Fibroblast of the aortic adventitia (primary cell): Measurements from ENCODE around the gene ARMC9. TPM values are rescaled to one million over a fixed set of nuclear protein-coding genes. Genes with fewer than 3 reads are reported as not detected.

Source experiments
- DNase-seq: peaks from one replicate; pipeline ENCODE4 v3.0.0-alpha.2; 2010; ENCODE audit warnings: low read depth
- H3K4me3 ChIP-seq: 2 replicates; pipeline ENCODE4 v1.5.1; 2011; ENCODE audit warnings: low read depth, mild to moderate bottlenecking, control low read depth, low read length, moderate library complexity
- CTCF ChIP-seq: IDR thresholded peaks from 2 replicates; pipeline ENCODE4 v1.5.1; 2011; ENCODE audit warnings: mild to moderate bottlenecking, low read length, control low read depth, inconsistent platforms; ENCODE audit not compliant: insufficient read depth
- total RNA-seq: library from RNA; depleted of rRNA; stranded (reverse); fragments of >200 nt; gene quantifications from 2 replicates; pipeline ENCODE4 v1.2.3, GENCODE V29; 2012; ENCODE audit warnings: low replicate concordance

Gene ARMC9
- total RNA-seq, 1 donor: 94.4 TPM

GRCh38 chr2:231163011-231163410 lies 35.4 kb upstream of the ARMC9 start:
- TF ChIP-seq CTCF: no peak
- no peak for DNase-seq

DNA sequence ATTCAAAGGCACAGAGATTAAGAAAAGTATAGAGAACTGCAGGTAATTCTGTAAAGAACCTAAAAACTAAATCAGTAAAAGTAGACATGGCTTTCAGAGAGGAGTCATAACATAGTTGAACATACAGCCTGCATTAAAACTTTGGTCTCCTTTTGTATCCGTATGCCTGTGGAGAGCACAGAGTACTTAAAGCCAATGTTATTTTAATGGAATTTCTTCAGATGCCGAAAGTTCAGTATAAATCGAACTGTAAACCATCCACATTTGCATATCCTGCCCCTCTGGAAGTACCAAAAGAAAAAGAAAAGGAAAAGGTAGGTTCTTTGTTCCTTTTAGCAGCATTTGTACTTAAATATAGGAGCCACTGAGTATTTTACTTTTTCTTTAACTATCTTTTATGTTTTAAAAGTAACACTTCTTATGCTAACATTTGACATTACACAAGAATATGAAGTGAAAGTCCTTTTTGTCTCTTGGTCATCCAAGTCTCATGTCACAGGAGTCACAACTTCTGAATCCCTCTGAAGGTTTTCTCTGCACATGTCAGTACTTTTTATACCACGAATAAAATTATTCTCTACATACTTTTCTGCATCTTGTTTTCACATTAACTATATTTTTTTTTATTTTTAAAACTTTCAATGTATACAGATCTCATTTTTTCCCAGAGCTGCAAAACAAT lies 34.9 kb upstream of the ARMC9 start:
- no peak for TF ChIP-seq CTCF
- H3K4me3 ChIP-seq: no peak overlapping the region

More at GRCh38 chr2:231163011-231163410, 35.4 kb upstream of the ARMC9 start:
- H3K4me3 ChIP-seq: no peak overlapping the region

GRCh38 chr2:231167745-231168459 lies 30.5 kb upstream of the ARMC9 start:
- DNase-seq: peak; percentile 81
- H3K4me3 ChIP-seq: no peak overlapping the region
- no peak for TF ChIP-seq CTCF

More for the DNA sequence above, 34.9 kb upstream of the ARMC9 start:
- no peak for DNase-seq

DNA sequence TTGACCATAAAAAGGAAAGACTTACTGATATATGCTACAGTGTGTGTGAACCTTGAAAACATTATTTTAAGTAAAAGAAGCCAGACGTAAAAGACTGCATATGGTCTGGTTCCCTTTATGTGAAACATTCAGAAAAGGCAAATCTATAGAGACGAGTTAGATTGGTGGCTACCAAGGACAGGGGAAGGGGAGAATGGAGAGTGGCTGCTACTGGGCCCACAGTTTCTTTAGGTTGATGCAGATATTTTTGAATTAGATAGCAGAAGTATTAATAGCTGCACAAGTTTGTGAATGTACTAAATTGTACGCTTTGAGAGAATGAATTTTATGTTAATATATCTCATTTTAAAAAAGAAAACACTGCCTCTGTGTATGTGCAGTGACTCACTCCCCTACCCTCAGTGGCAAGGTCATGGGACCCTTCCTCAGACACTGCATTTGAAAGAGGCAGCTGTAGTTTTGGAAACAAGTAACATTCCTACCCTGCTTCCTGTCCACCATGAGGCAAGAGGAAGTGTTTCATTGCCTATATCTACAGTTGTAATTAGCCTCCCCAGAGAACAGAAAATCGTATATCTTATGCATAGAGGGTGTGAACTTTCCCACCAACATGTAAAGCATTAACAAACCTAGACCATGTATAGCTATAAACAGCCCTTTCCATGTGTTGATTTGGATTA lies 29.8 kb upstream of the ARMC9 start:
- no peak overlapping the region for H3K4me3 ChIP-seq
- no peak for TF ChIP-seq CTCF
- DNase-seq: no peak

DNA sequence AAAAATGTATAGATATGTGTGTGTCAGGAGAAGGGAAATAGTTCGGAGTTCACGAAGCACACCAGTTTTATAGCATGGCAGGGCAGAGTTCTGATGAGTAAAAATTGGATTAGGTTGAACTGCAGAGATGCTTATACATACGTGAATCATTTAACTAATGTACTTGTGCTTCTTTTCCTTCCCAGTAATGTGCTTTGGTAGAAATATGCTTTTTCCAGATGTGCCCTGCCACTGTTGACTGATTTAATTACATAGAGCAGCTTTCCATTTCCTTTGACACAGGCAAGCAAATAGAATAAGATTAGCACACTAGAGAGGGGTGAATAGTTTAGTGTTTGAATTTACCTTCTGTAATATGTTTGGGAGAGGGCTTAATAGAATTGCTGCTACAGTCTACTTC lies 28.9 kb upstream of the ARMC9 start:
- H3K4me3 ChIP-seq: no peak overlapping the region
- DNase-seq: no peak
- no peak for TF ChIP-seq CTCF

GRCh38 chr2:231170055-231170454 lies 28.4 kb upstream of the ARMC9 start:
- H3K4me3 ChIP-seq: no peak overlapping the region
- TF ChIP-seq CTCF: no peak
- DNase-seq: peak; percentile 90
